NCI-H345 treated with DMSO at 0.1 percent for 48 hours (cell line): ENCODE measurements around the gene CPNE5.
"Not testable (repeated sequence)": the region's sequence is repeated elsewhere in the genome, so short reads cannot be mapped to it uniquely, and the experiment has no call there.

Experiments
- DNase-seq: peaks from one replicate; lab custom pipeline; 2025; ENCODE audit not compliant: unreplicated experiment; lab: John Stamatoyannopoulos, UW

CPNE5 gene

GRCh38 chr6:36704961-36705577, 134.2 kb downstream of the CPNE5 start:
- not testable (repeated sequence) for DNase-seq

GRCh38 chr6:36703982-36704381, 135.3 kb downstream of the CPNE5 start:
- DNase-seq, result no peak

- no peak for DNase-seq
These were observed 136.1 kb downstream of the CPNE5 start for GRCh38 chr6:36703081-36703606.

GRCh38 chr6:36702656-36703055, 136.6 kb downstream of the CPNE5 start:
- no peak for DNase-seq

- no peak for DNase-seq
These were observed 137.7 kb downstream of the CPNE5 start for GRCh38 chr6:36701401-36701991.

GRCh38 chr6:36700831-36701230, 138.4 kb downstream of the CPNE5 start:
- no peak for DNase-seq

GRCh38 chr6:36700071-36700812, 139.0 kb downstream of the CPNE5 start:
- no peak for DNase-seq

- no peak for DNase-seq
These were observed 139.9 kb downstream of the CPNE5 start for GRCh38 chr6:36699348-36699747.

- DNase-seq, result no peak
These were observed 140.4 kb downstream of the CPNE5 start for GRCh38 chr6:36698871-36699271.

GRCh38 chr6:36698196-36698595, 141.0 kb downstream of the CPNE5 start:
- no peak for DNase-seq

GRCh38 chr6:36697481-36697903, 141.8 kb downstream of the CPNE5 start, which contains the start of gene RAB44:
Gene RAB44 (plus strand): TSS chr6:36697826. CDS start chr6:36704236, 6,410 bp downstream.
- no peak for DNase-seq

- DNase-seq, result no peak
These were observed 143.8 kb downstream of the CPNE5 start for GRCh38 chr6:36695414-36695813.

GRCh38 chr6:36694616-36695015, 144.6 kb downstream of the CPNE5 start:
- no peak for DNase-seq

GRCh38 chr6:36692861-36693702, 146.2 kb downstream of the CPNE5 start:
- DNase-seq, result no peak

GRCh38 chr6:36692220-36692619, 147.0 kb downstream of the CPNE5 start:
- no peak for DNase-seq

- no peak for DNase-seq
These were observed 147.6 kb downstream of the CPNE5 start for GRCh38 chr6:36691612-36692011.

GRCh38 chr6:36691011-36691410, 148.2 kb downstream of the CPNE5 start:
- DNase-seq, result no peak
